ENCODE data around the gene ENAH. TPM values are rescaled to one million over a fixed set of nuclear protein-coding genes. Genes with fewer than 3 reads are reported as not detected.

Gene ENAH
- total RNA-seq, 1 experiment from 2014 or later, result 100 TPM

GRCh38 chr1:225577241-225577640, 75.7 kb downstream of the ENAH start:
- H3K36me3 ChIP-seq (ENCODE audit: control insufficient read depth in 1 of 2, insufficient read depth in 2 of 2, low read length in 2 of 2), result no peaks in the 10 kb centered on the region
- peaks cover 0 to 3% of the 10 kb centered on the region in 2 experiments; a peak in 2 of 4 replicates for H3K4me1 ChIP-seq (ENCODE audit: control insufficient read depth in 1 of 2, insufficient read depth in 2 of 2, low read length in 2 of 2)
- ChIA-PET CTCF (no interaction called here), POLR2A (no interaction called here), RAD21 (ENCODE audit: low non-redundant PET in 1 of 2, low total read pairs in 2 of 2, uncharacterized antibody in 2 of 2, unreplicated experiment in 2 of 2) (no interaction called here)
- DNase-seq (ENCODE audit: low read depth, low spot score), result no peak
- H3K4me3 ChIP-seq (replicated peaks in 1 of 2; ENCODE audit: low read depth in 1 of 2, low read length in 2 of 2), result no peak overlapping the region
- peaks cover 8% of the 10 kb centered on the region; the same call in 1 of the 2 replicates for H4K20me1 ChIP-seq (ENCODE audit: insufficient read depth)
- peaks cover 77% of the 10 kb centered on the region for H3K79me2 ChIP-seq (ENCODE audit: insufficient read depth, low read length)
- H3K4me2 ChIP-seq (ENCODE audit: low read length), result no peak overlapping the region
- no peaks in the 10 kb centered on the region for H3K27me3 ChIP-seq (ENCODE audit: insufficient read depth, low read length)
- no peaks in the 10 kb centered on the region for H3K9me3 ChIP-seq (ENCODE audit: control insufficient read depth in 1 of 2, insufficient read depth in 1 of 2, low read depth in 1 of 2, low read length in 2 of 2)
- ATAC-seq, result no peak
- TF ChIP-seq YY1 (IDR thresholded peaks at IDR 0.05; ENCODE audit: extremely low read depth, insufficient replicate concordance, low read depth, low read length) (no peak), SIN3A (IDR thresholded peaks at IDR 0.05; ENCODE audit: low read depth) (no peak), POLR2AphosphoS5 (IDR thresholded peaks at IDR 0.05; ENCODE audit: low read depth, low read length) (no peak), POLR2A (IDR thresholded peaks at IDR 0.05; ENCODE audit: borderline replicate concordance, extremely low read depth, insufficient read depth, insufficient read length) (no peak), CBX3 (IDR thresholded peaks at IDR 0.05; ENCODE audit: low read depth) (no peak), CEBPB (IDR thresholded peaks at IDR 0.05; ENCODE audit: low read depth) (no peak), SRF (IDR thresholded peaks at IDR 0.05; ENCODE audit: low read depth) (no peak), MAX (IDR thresholded peaks at IDR 0.05) (no peak), EGR1 (IDR thresholded peaks at IDR 0.05; ENCODE audit: low read depth) (no peak)
- TF ChIP-seq, protein P1, sequence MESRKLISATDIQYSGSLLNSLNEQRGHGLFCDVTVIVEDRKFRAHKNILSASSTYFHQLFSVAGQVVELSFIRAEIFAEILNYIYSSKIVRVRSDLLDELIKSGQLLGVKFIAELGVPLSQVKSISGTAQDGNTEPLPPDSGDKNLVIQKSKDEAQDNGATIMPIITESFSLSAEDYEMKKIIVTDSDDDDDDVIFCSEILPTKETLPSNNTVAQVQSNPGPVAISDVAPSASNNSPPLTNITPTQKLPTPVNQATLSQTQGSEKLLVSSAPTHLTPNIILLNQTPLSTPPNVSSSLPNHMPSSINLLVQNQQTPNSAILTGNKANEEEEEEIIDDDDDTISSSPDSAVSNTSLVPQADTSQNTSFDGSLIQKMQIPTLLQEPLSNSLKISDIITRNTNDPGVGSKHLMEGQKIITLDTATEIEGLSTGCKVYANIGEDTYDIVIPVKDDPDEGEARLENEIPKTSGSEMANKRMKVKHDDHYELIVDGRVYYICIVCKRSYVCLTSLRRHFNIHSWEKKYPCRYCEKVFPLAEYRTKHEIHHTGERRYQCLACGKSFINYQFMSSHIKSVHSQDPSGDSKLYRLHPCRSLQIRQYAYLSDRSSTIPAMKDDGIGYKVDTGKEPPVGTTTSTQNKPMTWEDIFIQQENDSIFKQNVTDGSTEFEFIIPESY (IDR thresholded peaks at IDR 0.05; ENCODE audit: extremely low read depth, insufficient replicate concordance, low read length), result no peak
- TF ChIP-seq, protein P2, sequence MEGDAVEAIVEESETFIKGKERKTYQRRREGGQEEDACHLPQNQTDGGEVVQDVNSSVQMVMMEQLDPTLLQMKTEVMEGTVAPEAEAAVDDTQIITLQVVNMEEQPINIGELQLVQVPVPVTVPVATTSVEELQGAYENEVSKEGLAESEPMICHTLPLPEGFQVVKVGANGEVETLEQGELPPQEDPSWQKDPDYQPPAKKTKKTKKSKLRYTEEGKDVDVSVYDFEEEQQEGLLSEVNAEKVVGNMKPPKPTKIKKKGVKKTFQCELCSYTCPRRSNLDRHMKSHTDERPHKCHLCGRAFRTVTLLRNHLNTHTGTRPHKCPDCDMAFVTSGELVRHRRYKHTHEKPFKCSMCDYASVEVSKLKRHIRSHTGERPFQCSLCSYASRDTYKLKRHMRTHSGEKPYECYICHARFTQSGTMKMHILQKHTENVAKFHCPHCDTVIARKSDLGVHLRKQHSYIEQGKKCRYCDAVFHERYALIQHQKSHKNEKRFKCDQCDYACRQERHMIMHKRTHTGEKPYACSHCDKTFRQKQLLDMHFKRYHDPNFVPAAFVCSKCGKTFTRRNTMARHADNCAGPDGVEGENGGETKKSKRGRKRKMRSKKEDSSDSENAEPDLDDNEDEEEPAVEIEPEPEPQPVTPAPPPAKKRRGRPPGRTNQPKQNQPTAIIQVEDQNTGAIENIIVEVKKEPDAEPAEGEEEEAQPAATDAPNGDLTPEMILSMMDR (IDR thresholded peaks at IDR 0.05 in 2 of 3, conservative IDR thresholded peaks at IDR 0.05 in 1 of 3; ENCODE audit: borderline replicate concordance in 1 of 3, insufficient read depth in 1 of 3, low read depth in 2 of 3, low read length in 2 of 3), result no peak
- H3K9me2 ChIP-seq (ENCODE audit: insufficient read depth), result no peaks in the 10 kb centered on the region
- no peak overlapping the region for H3K27ac ChIP-seq (ENCODE audit: low read depth, low read length)
- no peak overlapping the region for H2AFZ ChIP-seq (ENCODE audit: low read depth, low read length, poor library complexity, severe bottlenecking)
- intact Hi-C loops (cut with micrococcal nuclease), result no loop called here
- H3K9ac ChIP-seq (ENCODE audit: low read length), result no peak overlapping the region
- BruUV-seq (replicated peaks), result no TSS peak
